Lower leg skin (tissue), 3 donors: Measurements from ENCODE around the gene SKAP1.

Experiments
- CTCF ChIP-seq, 3 donors: fragments of 450-650 bp; IDR thresholded peaks; one replicate each; pipeline ENCODE4 v1.5.1; 2016; ENCODE audit warnings: antibody characterized with exemption in 3 of 3, mild to moderate bottlenecking in 3 of 3, moderate library complexity in 2 of 3
- POLR2A ChIP-seq, 2 donors: fragments of 450-650 bp; IDR thresholded peaks; one replicate each; pipeline ENCODE4 v1.6.1; 2016 to 2017; ENCODE audit warnings: antibody characterized with exemption in 2 of 2, mild to moderate bottlenecking in 1 of 2, moderate library complexity in 1 of 2

- TF ChIP-seq CTCF (IDR thresholded peaks at IDR 0.05) (no peak), POLR2A (IDR thresholded peaks at IDR 0.05) (no peak)
These were observed 40.1 kb downstream of the SKAP1 start for GRCh38 chr17:48389903-48390302.
